Activated T-helper 1 cell treated with Interleukin-2 at 50 U/mL for 16 hours (primary cell): ENCODE data around the gene CLEC17A.
"Not testable (repeated sequence)": the region's sequence is repeated elsewhere in the genome, so short reads cannot be mapped to it uniquely, and the experiment has no call there.

Experiments used
- DNase-seq: peaks from one replicate; pipeline ENCODE4 v3.0.0-alpha.2; 2020; ENCODE audit warnings: low read depth

Gene CLEC17A

DNA sequence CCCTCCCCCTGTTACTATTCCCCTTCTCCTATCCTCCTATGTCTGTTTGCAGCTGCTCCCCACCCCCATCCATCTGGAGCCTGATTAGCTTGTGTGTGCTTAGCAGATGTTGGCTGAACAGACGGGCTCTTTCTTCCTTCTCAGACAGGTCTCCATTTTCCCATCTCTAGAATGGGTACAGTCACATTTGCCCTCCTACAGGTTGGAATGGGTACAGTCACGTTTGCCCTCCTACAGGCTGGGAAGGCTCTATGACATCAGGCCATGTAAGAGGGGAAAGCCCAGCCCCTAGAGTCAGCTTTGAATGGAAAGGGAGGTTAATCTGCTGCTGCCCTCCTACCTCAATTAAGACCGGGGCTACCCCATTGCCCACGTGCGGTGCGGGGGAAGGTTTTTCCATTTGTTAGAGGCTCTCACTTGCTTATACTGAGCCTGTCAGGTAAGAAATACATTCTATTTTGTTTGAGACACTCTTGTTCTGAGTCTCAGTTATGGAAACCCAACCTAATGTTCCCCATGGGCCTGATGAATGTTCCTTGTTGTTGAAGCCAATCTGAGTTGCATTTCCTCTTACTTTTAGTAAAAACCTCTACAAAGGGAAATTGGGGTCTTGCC is 2.2 kb upstream of the CLEC17A start:
- DNase-seq: no peak

GRCh38 chr19:14584372-14584771 is 1.5 kb downstream of the CLEC17A start:
- not testable (repeated sequence) for DNase-seq

DNA sequence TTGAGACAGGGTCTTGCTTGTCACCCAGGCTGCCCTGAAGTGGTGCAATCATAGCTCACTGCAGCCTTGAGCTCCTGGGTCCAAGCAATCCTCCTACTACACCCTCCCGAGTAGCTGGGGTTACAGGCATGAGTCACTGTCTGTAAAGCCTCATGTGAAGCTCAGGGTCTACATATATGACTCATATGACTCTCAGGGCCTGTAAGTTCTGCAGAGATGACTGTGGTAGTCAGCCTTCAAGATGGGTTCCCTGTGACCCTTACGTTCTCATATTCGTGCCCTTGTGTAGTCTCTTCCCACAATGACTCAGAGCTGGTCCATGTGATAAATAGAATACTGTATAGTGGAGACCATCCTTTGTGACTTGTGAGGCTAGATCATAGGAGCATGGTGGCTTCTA is 2.3 kb downstream of the CLEC17A start:
- DNase-seq: not testable (repeated sequence)

GRCh38 chr19:14589433-14589832 is 6.5 kb downstream of the CLEC17A start:
- DNase-seq: not testable (repeated sequence)

GRCh38 chr19:14595558-14595957 is 12.7 kb downstream of the CLEC17A start:
- DNase-seq: no peak

- DNase-seq: no peak
Measured at GRCh38 chr19:14599548-14600147, 16.8 kb downstream of the CLEC17A start.

DNA sequence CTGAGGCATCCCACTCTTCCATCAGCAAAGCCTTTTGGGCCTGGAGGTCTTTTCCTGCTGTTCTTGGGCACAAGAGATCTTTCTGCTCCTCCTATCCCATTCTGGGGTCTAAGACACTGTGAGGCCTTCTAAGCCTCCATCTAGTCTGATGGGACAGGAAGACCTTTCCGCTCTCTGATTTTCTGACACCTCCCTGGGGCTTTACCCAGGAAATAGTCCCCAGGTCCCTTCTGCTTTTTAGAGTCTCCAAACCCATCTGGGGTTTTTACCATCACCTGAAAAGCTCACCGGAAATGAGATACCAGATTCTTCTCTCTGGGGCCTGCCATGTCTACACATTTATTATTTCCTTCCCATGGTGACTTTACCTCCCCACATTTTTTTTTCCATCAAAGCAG is 21.1 kb downstream of the CLEC17A start:
- no peak for DNase-seq

DNA sequence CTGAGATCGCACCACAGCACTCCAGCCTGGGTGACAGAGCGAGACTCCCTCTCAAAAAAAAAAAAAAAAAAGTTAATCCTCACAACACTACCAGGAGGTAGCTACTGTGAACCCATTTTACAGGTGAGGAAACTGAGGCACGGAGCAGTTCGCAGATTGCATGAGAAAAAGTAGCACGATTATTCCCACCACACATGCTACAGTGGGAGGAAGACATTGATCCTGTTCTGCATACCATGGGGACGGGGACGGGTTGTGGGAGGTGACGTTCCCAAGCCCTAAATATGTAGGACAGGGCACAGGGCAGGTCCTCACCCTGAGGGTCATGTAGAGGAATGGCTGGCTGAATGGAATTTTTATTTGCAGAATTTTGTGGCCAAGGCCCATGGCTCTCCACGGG is 23.7 kb downstream of the CLEC17A start:
- DNase-seq: no peak

- no peak for DNase-seq
Measured at GRCh38 chr19:14611051-14611450, 28.2 kb downstream of the CLEC17A start.

- not testable (repeated sequence) for DNase-seq
Measured at GRCh38 chr19:14612242-14612641, 29.4 kb downstream of the CLEC17A start.

DNA sequence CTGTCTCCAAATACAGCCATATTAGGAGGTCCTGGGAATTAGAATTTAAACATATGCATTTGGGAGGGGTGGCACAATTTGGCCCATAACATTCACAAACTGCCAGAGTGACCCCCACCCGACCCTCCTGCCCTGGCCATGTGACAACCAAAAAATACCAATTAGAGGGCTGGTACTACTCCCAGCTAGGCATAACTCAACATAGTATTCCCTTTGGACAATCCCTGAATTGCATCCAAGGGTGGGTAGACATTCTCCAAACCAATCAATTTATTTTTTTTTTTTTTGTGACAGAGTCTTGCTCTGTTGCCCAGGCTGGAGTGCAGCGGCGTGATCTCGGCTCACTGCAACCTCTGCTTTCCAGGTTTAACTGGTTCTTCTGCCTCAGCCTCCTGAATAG is 29.8 kb downstream of the CLEC17A start:
- DNase-seq: no peak

DNA sequence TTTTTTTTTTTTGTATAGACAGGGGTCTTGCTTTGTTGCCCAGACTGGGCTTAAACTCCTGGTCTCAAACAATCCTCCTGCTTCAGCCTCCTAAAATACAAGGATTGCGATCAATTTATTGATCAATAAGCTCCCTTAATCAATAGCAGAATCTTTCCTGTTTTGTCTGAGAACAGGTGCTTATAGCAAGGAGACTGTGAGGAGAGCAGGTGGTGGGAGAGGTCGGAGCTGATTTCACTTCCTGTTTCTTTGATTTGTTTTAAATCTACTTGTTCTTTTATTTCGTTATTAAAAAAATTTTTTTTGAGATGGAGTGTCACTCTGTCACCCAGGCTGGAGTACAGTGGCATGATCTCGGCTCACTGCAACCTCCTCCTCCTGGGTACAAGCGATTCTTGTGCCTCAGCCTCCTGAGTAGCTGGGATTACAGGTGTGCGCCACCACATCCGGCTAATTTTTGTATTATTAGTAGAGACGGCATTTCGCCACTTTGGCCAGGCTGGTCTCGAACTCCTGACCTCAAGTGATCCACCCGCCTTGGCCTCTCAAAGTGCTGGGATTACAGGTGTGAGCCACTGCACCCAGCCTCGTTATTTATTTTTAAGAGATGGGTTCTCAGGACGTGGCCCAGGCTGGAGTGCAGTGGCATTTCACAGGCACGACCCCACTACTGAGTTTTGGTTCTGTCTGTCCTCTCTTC is 30.7 kb downstream of the CLEC17A start:
- not testable (repeated sequence) for DNase-seq

DNA sequence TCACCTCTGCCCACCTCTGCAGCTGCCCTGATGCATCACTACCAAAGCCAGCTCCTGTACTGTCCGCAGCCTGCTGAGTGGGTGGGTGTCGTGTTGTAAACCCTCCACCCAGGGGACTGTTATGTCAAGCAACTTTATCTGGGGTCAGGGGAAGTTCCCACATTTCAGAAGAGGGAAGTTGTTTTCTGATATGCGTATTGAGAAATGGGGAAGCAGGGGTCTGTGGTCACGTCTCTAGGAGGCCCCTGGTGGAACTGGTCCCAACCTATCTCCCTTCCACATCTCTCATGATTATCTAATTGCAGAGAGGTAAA is 31.2 kb downstream of the CLEC17A start:
- DNase-seq: no peak

DNA sequence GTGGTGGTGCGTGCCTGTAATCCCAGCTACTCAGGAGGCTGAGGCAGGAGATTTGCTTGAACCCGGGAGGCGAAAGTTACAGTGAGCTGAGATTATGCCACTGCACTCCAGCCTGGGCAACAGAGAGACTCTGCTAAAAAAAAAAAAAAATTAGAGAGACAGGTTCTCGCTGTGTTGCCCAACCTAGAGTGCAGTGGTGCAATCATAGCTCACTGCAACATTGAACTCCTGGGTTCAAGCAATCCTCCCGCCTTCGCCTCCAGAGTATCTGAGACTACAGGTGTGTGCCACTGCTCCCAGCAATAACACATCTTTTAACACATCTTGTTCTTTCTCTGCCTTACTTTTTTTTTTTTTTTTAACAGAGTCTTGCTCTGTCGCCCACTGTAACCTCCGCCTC is 32.7 kb downstream of the CLEC17A start:
- DNase-seq: no peak

DNA sequence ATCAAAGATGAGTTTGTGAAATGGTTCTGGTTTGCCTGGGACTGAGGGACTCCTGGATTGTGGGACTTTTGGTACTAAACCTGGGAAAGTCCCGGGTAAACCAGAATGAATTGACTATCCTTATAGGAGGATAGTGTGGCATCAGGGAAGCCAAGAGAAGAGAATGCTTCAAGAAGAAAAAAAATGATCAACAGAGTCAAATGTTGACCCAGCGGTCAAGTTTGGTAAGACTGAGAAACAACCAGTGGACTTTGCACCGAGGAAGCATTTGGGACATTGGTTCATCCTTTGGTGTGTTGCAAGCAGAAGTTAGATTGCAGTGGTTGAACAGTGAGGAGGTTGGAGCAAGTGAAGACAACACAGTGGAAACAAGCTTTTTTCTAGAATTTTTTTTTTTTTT is 33.5 kb downstream of the CLEC17A start:
- no peak for DNase-seq

DNA sequence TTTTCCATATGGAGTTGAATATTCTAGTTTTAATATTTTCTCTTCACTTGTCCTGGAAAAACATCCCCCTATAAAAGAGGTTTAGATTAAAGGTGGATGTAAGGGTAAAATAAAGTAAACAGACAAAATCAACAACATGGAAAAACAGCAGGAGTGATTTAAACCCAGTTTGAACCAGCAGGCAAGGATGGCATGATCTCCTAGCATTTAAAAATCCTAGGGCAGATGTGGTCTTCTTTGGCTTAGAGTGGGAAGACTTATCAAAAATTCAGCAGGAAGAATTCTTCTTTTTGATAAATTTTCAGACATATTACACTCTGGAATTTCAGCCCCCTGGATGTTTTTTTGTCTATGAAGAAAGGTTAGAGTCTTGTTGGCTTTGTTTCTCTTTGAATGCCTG is 36.5 kb downstream of the CLEC17A start:
- no peak for DNase-seq

- not testable (repeated sequence) for DNase-seq
Measured at GRCh38 chr19:14624491-14624890, 41.6 kb downstream of the CLEC17A start.

DNA sequence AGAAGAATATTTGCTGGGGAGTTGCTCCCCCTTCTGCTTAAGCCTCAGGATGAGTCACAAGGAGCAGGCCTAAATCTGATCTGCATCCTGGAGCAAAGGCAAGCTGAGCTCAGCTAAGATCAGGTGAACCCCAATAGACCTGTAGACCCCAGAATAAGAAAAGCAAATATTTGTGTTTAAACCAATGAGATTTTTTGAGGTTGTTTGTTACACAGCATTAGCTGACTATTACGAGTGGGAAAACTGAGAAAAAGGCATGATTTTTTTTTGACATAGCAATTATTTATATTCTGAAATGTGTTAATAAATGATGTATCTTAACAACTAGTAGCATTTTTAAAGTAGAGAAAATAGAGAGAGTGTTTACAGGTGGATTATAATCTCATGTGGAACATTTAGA is 46.7 kb downstream of the CLEC17A start:
- no peak for DNase-seq

- DNase-seq: no peak
Measured at GRCh38 chr19:14632286-14632685, 49.4 kb downstream of the CLEC17A start.

- no peak for DNase-seq
Measured at GRCh38 chr19:14639536-14640277, 56.8 kb downstream of the CLEC17A start.

GRCh38 chr19:14648506-14648905 is 65.6 kb downstream of the CLEC17A start:
- DNase-seq: no peak

DNA sequence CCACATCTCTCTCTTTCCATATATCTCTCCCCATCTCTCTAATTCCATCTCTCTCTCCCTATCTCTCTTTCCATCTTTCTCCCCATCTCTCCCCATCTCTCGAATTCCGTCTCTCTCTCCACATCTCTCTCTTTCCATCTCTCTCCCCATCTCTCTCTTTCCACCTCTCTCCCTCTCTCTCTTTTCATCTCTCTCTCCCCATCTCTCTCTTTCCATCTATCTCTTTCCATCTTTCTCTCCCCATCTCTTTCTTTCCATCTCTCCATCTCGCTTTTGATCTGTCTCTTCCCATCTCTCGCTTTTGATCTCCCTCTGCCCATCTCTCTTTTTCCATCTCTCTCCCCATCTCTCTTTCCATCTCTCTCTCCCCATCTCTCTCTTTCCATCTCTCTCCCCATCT is 66.1 kb downstream of the CLEC17A start:
- no peak for DNase-seq

DNA sequence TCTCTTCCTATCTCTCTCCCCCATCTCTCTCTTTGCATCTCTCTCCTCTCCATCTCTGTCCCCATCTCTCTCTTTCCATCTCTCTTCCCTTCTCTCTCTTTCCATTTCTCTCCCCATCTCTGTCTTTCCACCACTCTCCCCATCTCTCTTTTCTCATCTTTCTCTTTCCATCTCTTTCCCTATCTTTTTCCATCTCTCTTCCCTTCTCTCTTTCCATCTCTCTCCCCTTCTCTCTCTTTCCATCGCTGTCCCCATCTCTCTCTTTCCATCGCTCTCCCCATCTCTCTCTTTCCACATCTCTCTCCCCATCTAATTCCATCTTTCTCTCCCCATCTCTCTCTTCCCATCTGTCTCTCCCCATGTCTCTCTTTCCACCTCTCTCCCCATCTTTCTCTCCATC is 67.3 kb downstream of the CLEC17A start:
- no peak for DNase-seq
